Choroid plexus epithelial cell (primary cell): ENCODE data around the gene MACROH2A1.

Source experiments
- DNase-seq: peaks from one replicate; pipeline ENCODE4 v3.0.0-alpha.2; 2010; ENCODE audit warnings: low read depth
- H3K4me3 ChIP-seq: 2 replicates; pipeline ENCODE4 v1.5.1; 2011; ENCODE audit warnings: low read depth, mild to moderate bottlenecking, control low read depth, low read length, moderate library complexity
- TF ChIP-seq, protein P1 (sequence below): conservative IDR thresholded peaks from 2 replicates; pipeline ENCODE4 v1.5.1; 2011; ENCODE audit warnings: low read depth, mild to moderate bottlenecking, control low read depth, inconsistent platforms, low read length, moderate library complexity

MACROH2A1 gene

GRCh38 chr5:135426102-135427082 lies 27.4 kb upstream of the MACROH2A1 start:
- TF ChIP-seq, protein P1, sequence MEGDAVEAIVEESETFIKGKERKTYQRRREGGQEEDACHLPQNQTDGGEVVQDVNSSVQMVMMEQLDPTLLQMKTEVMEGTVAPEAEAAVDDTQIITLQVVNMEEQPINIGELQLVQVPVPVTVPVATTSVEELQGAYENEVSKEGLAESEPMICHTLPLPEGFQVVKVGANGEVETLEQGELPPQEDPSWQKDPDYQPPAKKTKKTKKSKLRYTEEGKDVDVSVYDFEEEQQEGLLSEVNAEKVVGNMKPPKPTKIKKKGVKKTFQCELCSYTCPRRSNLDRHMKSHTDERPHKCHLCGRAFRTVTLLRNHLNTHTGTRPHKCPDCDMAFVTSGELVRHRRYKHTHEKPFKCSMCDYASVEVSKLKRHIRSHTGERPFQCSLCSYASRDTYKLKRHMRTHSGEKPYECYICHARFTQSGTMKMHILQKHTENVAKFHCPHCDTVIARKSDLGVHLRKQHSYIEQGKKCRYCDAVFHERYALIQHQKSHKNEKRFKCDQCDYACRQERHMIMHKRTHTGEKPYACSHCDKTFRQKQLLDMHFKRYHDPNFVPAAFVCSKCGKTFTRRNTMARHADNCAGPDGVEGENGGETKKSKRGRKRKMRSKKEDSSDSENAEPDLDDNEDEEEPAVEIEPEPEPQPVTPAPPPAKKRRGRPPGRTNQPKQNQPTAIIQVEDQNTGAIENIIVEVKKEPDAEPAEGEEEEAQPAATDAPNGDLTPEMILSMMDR, result peak; percentile 82
- DNase-seq, result peak; percentile 82
- H3K4me3 ChIP-seq, result no peak overlapping the region

DNA sequence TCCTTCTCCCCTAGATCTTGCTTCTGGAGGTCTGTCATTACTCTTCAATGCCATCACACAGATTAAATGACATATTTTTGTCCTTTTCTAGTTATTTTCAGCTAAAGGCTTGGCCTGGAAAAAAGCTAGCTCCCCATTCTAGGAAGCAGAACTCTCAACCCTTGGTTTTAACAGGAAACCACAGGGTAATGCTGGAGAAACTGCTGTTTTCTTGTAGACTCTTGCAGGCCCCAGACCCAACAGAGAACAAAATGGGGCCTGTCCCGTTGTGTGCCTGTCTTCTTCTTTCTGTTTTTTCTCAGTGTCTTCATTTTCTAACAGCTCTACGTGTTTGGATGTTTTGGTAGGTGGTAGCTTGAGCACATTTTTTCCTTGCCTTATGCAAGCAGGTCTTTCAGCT lies 26.6 kb upstream of the MACROH2A1 start:
- no peak overlapping the region for H3K4me3 ChIP-seq
- TF ChIP-seq, protein P1, result no peak
- no peak for DNase-seq

GRCh38 chr5:135423846-135424168 lies 24.8 kb upstream of the MACROH2A1 start:
- TF ChIP-seq, protein P1, result no peak
- H3K4me3 ChIP-seq, result no peak overlapping the region
- DNase-seq, result no peak

GRCh38 chr5:135423146-135423845 lies 24.3 kb upstream of the MACROH2A1 start:
- no peak for DNase-seq
- TF ChIP-seq, protein P1, result no peak

GRCh38 chr5:135422419-135422818 lies 23.4 kb upstream of the MACROH2A1 start:
- TF ChIP-seq, protein P1, result no peak
- DNase-seq, result no peak
- H3K4me3 ChIP-seq, result no peak overlapping the region

More at GRCh38 chr5:135423146-135423845, 24.3 kb upstream of the MACROH2A1 start:
- no peak overlapping the region for H3K4me3 ChIP-seq

- TF ChIP-seq, protein P1, result no peak
- DNase-seq, result no peak
- no peak overlapping the region for H3K4me3 ChIP-seq
Measured at GRCh38 chr5:135417083-135417482, 18.1 kb upstream of the MACROH2A1 start.
